PFSK-1 (cell line): ENCODE results near the gene FN1.

ENCODE experiments used
- FOXP2 ChIP-seq: optimal IDR thresholded peaks from 2 replicates; pipeline ENCODE3; 2011; ENCODE audit warnings: borderline replicate concordance, control low read depth, inconsistent platforms; ENCODE audit not compliant: insufficient read depth; ENCODE audit errors: extremely low read length, extremely low read depth
- POLR2AphosphoS5 ChIP-seq: IDR thresholded peaks from 2 replicates; pipeline ENCODE4 v1.6.1; 2012; ENCODE audit warnings: low read depth, mild to moderate bottlenecking, control low read depth, low read length, moderate library complexity
- REST ChIP-seq, 2 experiments: IDR thresholded peaks; 2 replicates each; pipeline versions ENCODE4 v1.6.1 to v1.8.0; 2011 to 2012; ENCODE audit warnings: low read depth in 2 of 2, low read length in 2 of 2, control low read depth in 1 of 2, inconsistent platforms in 1 of 2, mild to moderate bottlenecking in 1 of 2, moderate library complexity in 1 of 2; ENCODE audit not compliant: insufficient read depth in 1 of 2
- SIN3A ChIP-seq: IDR thresholded peaks from 2 replicates; pipeline ENCODE4 v1.6.1; 2012; ENCODE audit warnings: mild to moderate bottlenecking, low read length, moderate library complexity, borderline replicate concordance; ENCODE audit not compliant: insufficient read depth
- TAF1 ChIP-seq: IDR thresholded peaks from 2 replicates; pipeline ENCODE4 v1.6.1; 2012; ENCODE audit warnings: low read length, control low read depth, borderline replicate concordance; ENCODE audit not compliant: insufficient read depth

Gene FN1

GRCh38 chr2:215410932-215411285 lies 25.0 kb downstream of the FN1 start:
- TF ChIP-seq FOXP2 (no peak), POLR2AphosphoS5 (no peak), TAF1 (no peak), REST (IDR thresholded peaks at IDR 0.05; ENCODE audit: insufficient read depth in 1 of 2, low read depth in 2 of 2, low read length in 2 of 2) (no peak), SIN3A (no peak)

GRCh38 chr2:215409331-215410127 lies 26.3 kb downstream of the FN1 start:
- TF ChIP-seq SIN3A, result no peak
- no peak for TF ChIP-seq TAF1
- TF ChIP-seq POLR2AphosphoS5, result no peak
- no peak for TF ChIP-seq REST (IDR thresholded peaks at IDR 0.05; ENCODE audit: insufficient read depth in 1 of 2, low read depth in 2 of 2, low read length in 2 of 2)
- no peak for TF ChIP-seq FOXP2

GRCh38 chr2:215407590-215408264 lies 28.1 kb downstream of the FN1 start:
- TF ChIP-seq SIN3A (no peak), REST (IDR thresholded peaks at IDR 0.05; ENCODE audit: insufficient read depth in 1 of 2, low read depth in 2 of 2, low read length in 2 of 2) (no peak), POLR2AphosphoS5 (no peak), TAF1 (no peak), FOXP2 (no peak)

- TF ChIP-seq TAF1 (no peak), POLR2AphosphoS5 (no peak), SIN3A (no peak), FOXP2 (no peak), REST (IDR thresholded peaks at IDR 0.05; ENCODE audit: insufficient read depth in 1 of 2, low read depth in 2 of 2, low read length in 2 of 2) (no peak)
Observed at GRCh38 chr2:215407061-215407460, 28.8 kb downstream of the FN1 start.
